HG02610 (cell line): ENCODE results near the gene ATPAF2.
A peak's percentile ranks its signal among the peaks of the same experiment; 100 is the strongest.

Source experiments
- ATAC-seq: cut with Tn5 transposase; IDR thresholded peaks from one replicate; pipeline ENCODE4 v1.9.1; 2021; ENCODE audit warnings: mild to moderate bottlenecking, moderate library complexity; ENCODE audit not compliant: unreplicated experiment

The ATPAF2 gene

GRCh38 chr17:18040261-18040858 lies 1.4 kb upstream of the ATPAF2 start:
- ATAC-seq: no peak

- peak; percentile 23 for ATAC-seq
Observed at GRCh38 chr17:18039535-18040260, 730 bp upstream of the ATPAF2 start.

GRCh38 chr17:18038149-18038850 lies 668 bp downstream of the ATPAF2 start:
- ATAC-seq: no peak

- no peak for ATAC-seq
Observed at GRCh38 chr17:18037486-18037885, 1.5 kb downstream of the ATPAF2 start.

- ATAC-seq: no peak
Observed at GRCh38 chr17:18035704-18036103, 3.3 kb downstream of the ATPAF2 start.

GRCh38 chr17:18033442-18034099 lies 5.4 kb downstream of the ATPAF2 start:
- ATAC-seq: peak; percentile 66

GRCh38 chr17:18031955-18032354 lies 7.0 kb downstream of the ATPAF2 start:
- no peak for ATAC-seq

- ATAC-seq: no peak
Observed at GRCh38 chr17:18028952-18029540, 9.9 kb downstream of the ATPAF2 start.

- no peak for ATAC-seq
Observed at GRCh38 chr17:18028114-18028951, 10.6 kb downstream of the ATPAF2 start.

GRCh38 chr17:18027280-18027679 lies 11.7 kb downstream of the ATPAF2 start:
- no peak for ATAC-seq

- no peak for ATAC-seq
Observed at GRCh38 chr17:18025945-18026776, 12.8 kb downstream of the ATPAF2 start.

GRCh38 chr17:18025241-18025944 lies 13.6 kb downstream of the ATPAF2 start:
- ATAC-seq: no peak

- no peak for ATAC-seq
Observed at GRCh38 chr17:18021372-18021771, 17.6 kb downstream of the ATPAF2 start.

GRCh38 chr17:18020971-18021370 lies 18.0 kb downstream of the ATPAF2 start:
- ATAC-seq: no peak

GRCh38 chr17:18019838-18020154 lies 19.2 kb downstream of the ATPAF2 start:
- no peak for ATAC-seq

GRCh38 chr17:18018411-18018921 lies 20.5 kb downstream of the ATPAF2 start:
- ATAC-seq: no peak

- no peak for ATAC-seq
Observed at GRCh38 chr17:18017958-18018357, 21.0 kb downstream of the ATPAF2 start.

GRCh38 chr17:18016426-18016825 lies 22.5 kb downstream of the ATPAF2 start:
- ATAC-seq: no peak

GRCh38 chr17:18015593-18015992 lies 23.4 kb downstream of the ATPAF2 start:
- no peak for ATAC-seq
